Astrocyte of the hippocampus (primary cell): ENCODE measurements around the gene PTTG1IP2.

Source experiments
- DNase-seq: peaks from one replicate; pipeline ENCODE4 v3.0.0; 2011; ENCODE audit warnings: low read depth, low spot score

Gene PTTG1IP2

GRCh38 chr7:90560730-90561129 lies 91.3 kb downstream of the PTTG1IP2 start:
- peak; percentile 8 for DNase-seq
